K562 (cell line): ENCODE results near the gene FGF1. TPM values are rescaled to one million over a fixed set of nuclear protein-coding genes. Genes with fewer than 3 reads are reported as not detected.

Source experiments
- ATAC-seq: fragments of 200-7000 bp; cut with Tn5 transposase; 3 replicates; pipeline ENCODE4 v1.9.1; 2020; ENCODE audit warnings: moderate library complexity
- BruUV-seq: library from RNA; stranded (reverse); fragments of 400-500 nt; replicated peaks from 2 replicates; lab custom pipeline; 2021; lab: Mats Ljungman, UMichigan
- CTCF ChIA-PET: fragments of 300-600 bp; formaldehyde crosslinking; extraction: SDS; loops from one replicate; lab custom pipeline; 2021; ENCODE audit warnings: low intra/inter-chr PET ratio; lab: Yijun Ruan, JAX
- POLR2A ChIA-PET: fragments of 300-600, 350-650 bp; sonication (Branson Sonifier 250); formaldehyde crosslinking; extraction: SDS; loops from one replicate; lab custom pipeline; 2021; ENCODE audit warnings: antibody characterized with exemption, inconsistent platforms; lab: Yijun Ruan, JAX
- DNase-seq, 4 experiments: peaks; one replicate each; pipeline versions ENCODE4 v3.0.0 to v3.0.0-alpha.2; 2011 to 2018; ENCODE audit warnings: low spot score in 3 of 4, mixed read lengths in 3 of 4; ENCODE audit errors: extremely low read depth in 1 of 4
- FAIRE-seq: peaks from 2 replicates; lab custom pipeline; 2011; peaks lifted over from hg19 to GRCh38; lab: Jason Lieb, UNC
- H2AFZ ChIP-seq: 2 replicates; pipeline ENCODE4 v1.6.0; 2011; ENCODE audit warnings: low read depth, low read length, control low read depth, inconsistent platforms
- H3K27ac ChIP-seq: fragments of 200-600 bp; 3 replicates; pipeline ENCODE4 v1.8.0; 2011; ENCODE audit warnings: low read depth, mild to moderate bottlenecking, control low read depth, inconsistent platforms, low read length, moderate library complexity, mixed read lengths; ENCODE audit errors: extremely low read depth
- H3K27me3 ChIP-seq, 2 experiments: fragments of 300-600 bp in 1 of 2; 2 replicates in 1 of 2; 3 replicates in 1 of 2; pipeline versions ENCODE4 v1.6.0 to v1.8.0; 2011; ENCODE audit warnings: inconsistent platforms in 2 of 2, low read length in 2 of 2, mild to moderate bottlenecking in 1 of 2, mixed read lengths in 1 of 2, moderate library complexity in 1 of 2; ENCODE audit not compliant: control insufficient read depth in 2 of 2, insufficient read depth in 2 of 2
- H3K36me3 ChIP-seq: fragments of 300-600 bp; 3 replicates; pipeline ENCODE4 v1.8.0; 2011; ENCODE audit warnings: mild to moderate bottlenecking, low read length, inconsistent platforms; ENCODE audit not compliant: control insufficient read depth, insufficient read depth
- H3K4me1 ChIP-seq, 2 experiments: fragments of 200-600 bp in 1 of 2; replicated peaks in 1 of 2; 2 replicates in 1 of 2; 3 replicates in 1 of 2; pipeline versions ENCODE4 v1.5.1 to v1.8.0; 2011; ENCODE audit warnings: inconsistent platforms in 2 of 2, low read length in 2 of 2, mild to moderate bottlenecking in 1 of 2, mixed read lengths in 1 of 2, moderate library complexity in 1 of 2; ENCODE audit not compliant: control insufficient read depth in 2 of 2, insufficient read depth in 2 of 2
- H3K4me2 ChIP-seq: 2 replicates; pipeline ENCODE4 v1.6.1; 2011; ENCODE audit warnings: low read length, control low read depth, inconsistent platforms, mixed read lengths; ENCODE audit not compliant: insufficient read depth
- H3K4me3 ChIP-seq: fragments of 200-600 bp; sonication (generic), shearing (Covaris generic); 2 replicates; pipeline ENCODE4 v1.5.1; 2016; ENCODE audit warnings: control low read depth, inconsistent platforms
- H3K79me2 ChIP-seq: fragments of 200-600 bp; 3 replicates; pipeline ENCODE4 v1.8.0; 2011; ENCODE audit warnings: low read length, inconsistent platforms; ENCODE audit not compliant: control insufficient read depth, insufficient read depth
- H3K9ac ChIP-seq, 2 experiments: 2 replicates each; pipeline versions ENCODE4 v1.6.0 to v1.6.1; 2011; ENCODE audit warnings: low read depth in 2 of 2, low read length in 2 of 2, control low read depth in 1 of 2, inconsistent platforms in 1 of 2, mild to moderate bottlenecking in 1 of 2, mixed read lengths in 1 of 2; ENCODE audit not compliant: insufficient read depth in 1 of 2
- H3K9me1 ChIP-seq: one replicate; pipeline ENCODE4 v1.6.0; 2011; ENCODE audit warnings: inconsistent platforms, mild to moderate bottlenecking, low read length, moderate library complexity; ENCODE audit not compliant: control insufficient read depth, insufficient read depth
- H3K9me3 ChIP-seq: replicated peaks from 2 replicates; pipeline ENCODE4 v1.5.1; 2011; ENCODE audit warnings: low read depth, low read length, inconsistent platforms; ENCODE audit not compliant: control insufficient read depth, insufficient read depth
- H4K20me1 ChIP-seq: replicated peaks from 2 replicates; pipeline ENCODE4 v1.6.1; 2011; ENCODE audit warnings: low read length, inconsistent platforms, mixed read lengths; ENCODE audit not compliant: control insufficient read depth, insufficient read depth
- CREB3 ChIP-seq: fragments of 450-650 bp; conservative IDR thresholded peaks from 2 replicates; pipeline ENCODE4 v1.6.1; 2016; ENCODE audit warnings: missing genetic modification characterization, low read depth, mild to moderate bottlenecking, missing compliant biosample characterization, moderate library complexity
- GABPB1 ChIP-seq: sonication (generic); formaldehyde crosslinking; IDR thresholded peaks from 2 replicates; pipeline ENCODE4 v1.8.0; 2022; ENCODE audit warnings: mild to moderate bottlenecking, missing genetic modification reagents
- HNRNPUL1 ChIP-seq: fragments of 200-400 bp; formaldehyde crosslinking; IDR thresholded peaks from 2 replicates; pipeline ENCODE4 v1.6.1; 2017; ENCODE audit warnings: low read length
- POLR3A ChIP-seq: IDR thresholded peaks from 2 replicates; pipeline ENCODE4 v1.6.1; 2011; ENCODE audit warnings: borderline replicate concordance, mild to moderate bottlenecking, moderate library complexity; ENCODE audit not compliant: insufficient read length, insufficient read depth; ENCODE audit errors: extremely low read depth
- THAP7 ChIP-seq: fragments of 250-450 bp; sonication (Bioruptor Pico); IDR thresholded peaks from 2 replicates; pipeline ENCODE4 v1.5.0; 2021
- ZNF24 ChIP-seq: fragments of 450-650 bp; IDR thresholded peaks from 2 replicates; pipeline ENCODE4 v1.6.1; 2016
- ZNF282 ChIP-seq: sonication (generic); formaldehyde crosslinking; IDR thresholded peaks from 2 replicates; pipeline ENCODE4 v1.8.1; 2023; ENCODE audit warnings: missing genetic modification reagents
- ZNF354B ChIP-seq: fragments of 250-450 bp; sonication (Bioruptor Pico); IDR thresholded peaks from 2 replicates; pipeline ENCODE4 v1.4.0; 2020
- WGBS: fragments of 100-300 bp; shearing (Covaris generic); methylation state at CpG from one replicate; pipeline ENCODE4 v1.1.6; 2016; ENCODE audit warnings: low coverage, mixed read lengths; ENCODE audit not compliant: insufficient coverage; ENCODE audit errors: missing lambda C conversion rate; 5-methylcytosine and 5-hydroxymethylcytosine counted together
- in situ Hi-C: fragments of 300-500 bp; cut with MboI; formaldehyde crosslinking; loops from 4 replicates; pipeline ENCODE4 v1.15.0; 2018; ENCODE audit warnings: inconsistent platforms, mixed read lengths
- intact Hi-C: fragments of 100-400 bp; cut with micrococcal nuclease; formaldehyde crosslinking; loops from 2 replicates; pipeline ENCODE4 v1.14.2; 2022
- polyA plus RNA-seq, 8 experiments: library from polyadenylated mRNA; depleted of rRNA in 4 of 8; stranded (reverse) in 5 of 8; unstranded in 3 of 8; fragments of >200 nt; fragmentation: Nextera tagmentation in 2 of 8; fragmentation: Illumina TruSeq in 1 of 8; extraction: Ambion mirVana in 2 of 8; extraction: Trizol in 1 of 8; gene quantifications; 2 replicates each; pipeline versions ENCODE4 v1.2.1 to v1.2.3, GENCODE V29; 2011 to 2014; ENCODE audit warnings: inconsistent platforms in 1 of 8, missing spikeins in 1 of 8
- total RNA-seq, 7 experiments: library from RNA; depleted of rRNA in 6 of 7; stranded (reverse); fragments of >200 nt in 6 of 7; fragmentation: Illumina TruSeq in 2 of 7; extraction: Trizol in 2 of 7; gene quantifications; 2 replicates each; pipeline versions ENCODE4 v1.2.1 to v1.2.3, GENCODE V29; 2011 to 2021; ENCODE audit warnings: low replicate concordance in 1 of 7

FGF1 gene
- total and polyA plus RNA-seq, 9 of the 15 experiments (the other 6 are each of a cell fraction or from before 2014, with no cell fraction given), result not detected

GRCh38 chr5:142674531-142675469, 11.1 kb downstream of the FGF1 start (continued):
- no peak for TF ChIP-seq ZNF24
- TF ChIP-seq, all 486 proteins: peak for 0

- H3K4me3 ChIP-seq, result no peak overlapping the region
- H3K4me2 ChIP-seq, result no peak overlapping the region
- FAIRE-seq (no peak), ATAC-seq (no peak), DNase-seq (no peak)
- H3K79me2 ChIP-seq, result no peaks in the 10 kb centered on the region
- no peaks in the 10 kb centered on the region for H3K36me3 ChIP-seq
- H4K20me1 ChIP-seq, result no peaks in the 10 kb centered on the region
- no peak overlapping the region for H3K27ac ChIP-seq
- no peaks in the 10 kb centered on the region for H3K4me1 ChIP-seq
- CTCF ChIA-PET, result no interaction called here
- POLR2A ChIA-PET, result interaction anchor here (0.6 kb wide), 1 partner anchor 763 kb away, joined by 3 read pairs; no protein-coding TSS in a partner anchor
- WGBS, result 0% methylated on average over 1 of the region's 1 CpG
- intact Hi-C loops, result no loop called here
- H3K9me1 ChIP-seq, result no peaks in the 10 kb centered on the region
- H2AFZ ChIP-seq, result no peak overlapping the region
- H3K9ac ChIP-seq, result no peak overlapping the region
- in situ Hi-C loops, result no loop called here
- H3K9me3 ChIP-seq, result no peaks in the 10 kb centered on the region
- peaks cover 22 to 58% of the 10 kb centered on the region in 2 experiments; a peak in 4 of 5 replicates for H3K27me3 ChIP-seq
- TF ChIP-seq CREB3, result no peak
- TF ChIP-seq ZNF282 (CRISPR knock-in tag), result no peak
- no peak for TF ChIP-seq ZNF354B (CRISPR knock-in tag)
- TF ChIP-seq HNRNPUL1, result no peak
- TF ChIP-seq POLR3A, result no peak
- TF ChIP-seq THAP7, result no peak
- TF ChIP-seq GABPB1 (CRISPR knock-in tag), result no peak
- BruUV-seq, result no TSS peak
Measured at GRCh38 chr5:142671801-142672200, 14.1 kb downstream of the FGF1 start.
